ENCODE results near the gene TSSK2.
"Not testable (repeated sequence)": the region's sequence is repeated elsewhere in the genome, so short reads cannot be mapped to it uniquely, and the experiment has no call there.

Gene TSSK2

GRCh38 chr22:19152942-19153883 lies 22.1 kb downstream of the TSSK2 start:
- Histone ChIP-seq H3K9me3 (ENCODE audit: control insufficient read depth, insufficient read depth, low read depth, low read length) (no peaks in the 10 kb centered on the region), H3K4me1 (ENCODE audit: control insufficient read depth, insufficient read depth, low read length) (no peaks in the 10 kb centered on the region), H3K36me3 (ENCODE audit: control insufficient read depth in 2 of 2, insufficient read depth in 1 of 2, low read length in 2 of 2) (no peaks in the 10 kb centered on the region), H3K4me3 (ENCODE audit: low read depth, low read length) (no peak overlapping the region), H3K27ac (ENCODE audit: extremely low read depth, low read depth, low read length) (no peak overlapping the region)
- POLR2A ChIA-PET: interaction anchor here (0.6 to 2.2 kb wide), 4 partner anchors 9 to 1004 kb away, joined by 3 to 7 read pairs (median 4); partner anchors contain the start of genes ESS2 and SLC25A1
- CTCF ChIA-PET: interaction anchor here (3.6 kb wide), 1 partner anchor 8 kb away, joined by 27 read pairs; the partner anchor contains the start of gene ESS2
- TF ChIP-seq ZNF76 (tag by site-specific recombination; IDR thresholded peaks at IDR 0.05; ENCODE audit: borderline replicate concordance, low read depth) (no peak), ZNF121 (tag by site-specific recombination; IDR thresholded peaks at IDR 0.05) (0 out of 2 replicates have a peak, but pooled peaks have one; percentile 43), ZNF707 (tag by site-specific recombination; IDR thresholded peaks at IDR 0.05) (peak; percentile 83)

GRCh38 chr22:19156109-19156508 lies 25.0 kb downstream of the TSSK2 start:
- POLR2A ChIA-PET; H3K9me3 ChIP-seq (ENCODE audit: control insufficient read depth, insufficient read depth, low read depth, low read length): not testable (repeated sequence)
- CTCF ChIA-PET: interaction anchor here (0.6 to 3.6 kb wide), 2 partner anchors 11 to 142 kb away, joined by 3 to 27 read pairs; partner anchors contain the start of gene ESS2

GRCh38 chr22:19158649-19159048 lies 27.5 kb downstream of the TSSK2 start:
- not testable (repeated sequence) for H3K4me1 ChIP-seq (ENCODE audit: control insufficient read depth, insufficient read depth, low read length); H3K27ac ChIP-seq (ENCODE audit: extremely low read depth, low read depth, low read length); H3K36me3 ChIP-seq (ENCODE audit: control insufficient read depth in 2 of 2, insufficient read depth in 1 of 2, low read length in 2 of 2); H3K9me3 ChIP-seq (ENCODE audit: control insufficient read depth, insufficient read depth, low read depth, low read length); H3K4me3 ChIP-seq (ENCODE audit: low read depth, low read length)
- ChIA-PET POLR2A (interaction anchor here (1.3 to 1.7 kb wide), 2 partner anchors 14 to 37 kb away, joined by 3 to 7 read pairs; partner anchors contain the start of genes DGCR2 and ESS2), CTCF (interaction anchor here (0.7 to 3.1 kb wide), 3 partner anchors 10 to 94 kb away, joined by 3 to 17 read pairs (median 4); partner anchors contain the start of gene ESS2)

More at GRCh38 chr22:19156109-19156508, 25.0 kb downstream of the TSSK2 start:
- H3K4me3 ChIP-seq (ENCODE audit: low read depth, low read length); H3K36me3 ChIP-seq (ENCODE audit: control insufficient read depth in 2 of 2, insufficient read depth in 1 of 2, low read length in 2 of 2); H3K4me1 ChIP-seq (ENCODE audit: control insufficient read depth, insufficient read depth, low read length); H3K27ac ChIP-seq (ENCODE audit: extremely low read depth, low read depth, low read length): not testable (repeated sequence)

- ChIA-PET CTCF (no interaction called here), POLR2A (interaction anchor here (0.7 kb wide), 1 partner anchor 132 kb away, joined by 3 read pairs; no protein-coding TSS in a partner anchor)
- no peaks in the 10 kb centered on the region for H3K36me3 ChIP-seq (ENCODE audit: control insufficient read depth in 2 of 2, insufficient read depth in 1 of 2, low read length in 2 of 2)
- H3K4me3 ChIP-seq (ENCODE audit: low read depth, low read length): no peak overlapping the region
- no peaks in the 10 kb centered on the region for H3K9me3 ChIP-seq (ENCODE audit: control insufficient read depth, insufficient read depth, low read depth, low read length)
- no peaks in the 10 kb centered on the region for H3K4me1 ChIP-seq (ENCODE audit: control insufficient read depth, insufficient read depth, low read length)
- no peak overlapping the region for H3K27ac ChIP-seq (ENCODE audit: extremely low read depth, low read depth, low read length)
- TF ChIP-seq ZNF362 (tag by site-specific recombination; IDR thresholded peaks at IDR 0.05) (no peak), AEBP2 (tag by site-specific recombination; IDR thresholded peaks at IDR 0.05; ENCODE audit: borderline replicate concordance) (no peak), ZNF132 (tag by site-specific recombination; IDR thresholded peaks at IDR 0.05; ENCODE audit: borderline replicate concordance) (no peak), ZNF350 (tag by site-specific recombination; IDR thresholded peaks at IDR 0.05) (no peak), ZBTB8A (tag by site-specific recombination; IDR thresholded peaks at IDR 0.05) (no peak)
These were observed 33.3 kb downstream of the TSSK2 start for GRCh38 chr22:19164425-19164824.

GRCh38 chr22:19166421-19166820 lies 35.3 kb downstream of the TSSK2 start:
- ChIA-PET POLR2A (interaction anchor here (1.5 to 1.6 kb wide), 2 partner anchors 12 to 22 kb away, joined by 5 to 9 read pairs; partner anchors contain the start of genes ESS2 and SLC25A1), CTCF (interaction anchor here (0.7 to 1.6 kb wide), 2 partner anchors 13 to 38 kb away, joined by 3 to 4 read pairs; partner anchors contain the start of gene SLC25A1)
- Histone ChIP-seq H3K4me3 (ENCODE audit: low read depth, low read length) (no peak overlapping the region), H3K27ac (ENCODE audit: extremely low read depth, low read depth, low read length) (no peak overlapping the region), H3K4me1 (ENCODE audit: control insufficient read depth, insufficient read depth, low read length) (no peaks in the 10 kb centered on the region), H3K36me3 (ENCODE audit: control insufficient read depth in 2 of 2, insufficient read depth in 1 of 2, low read length in 2 of 2) (no peaks in the 10 kb centered on the region), H3K9me3 (ENCODE audit: control insufficient read depth, insufficient read depth, low read depth, low read length) (no peaks in the 10 kb centered on the region)
- TF ChIP-seq ZFP3 (tag by site-specific recombination; IDR thresholded peaks at IDR 0.05; ENCODE audit: low read depth): no peak
- no peak for TF ChIP-seq ZNF324 (tag by site-specific recombination; IDR thresholded peaks at IDR 0.05)
- no peak for TF ChIP-seq IKZF3 (tag by site-specific recombination; IDR thresholded peaks at IDR 0.05)
- TF ChIP-seq ZNF521 (tag by site-specific recombination; IDR thresholded peaks at IDR 0.05): no peak
- TF ChIP-seq PBX3 (CRISPR knock-in tag; IDR thresholded peaks at IDR 0.05): no peak
- TF ChIP-seq ZNF266 (tag by site-specific recombination; IDR thresholded peaks at IDR 0.05; ENCODE audit: low read depth): no peak
- TF ChIP-seq ZNF121 (tag by site-specific recombination; IDR thresholded peaks at IDR 0.05): no peak
- TF ChIP-seq SCRT1 (tag by site-specific recombination; IDR thresholded peaks at IDR 0.05; ENCODE audit: borderline replicate concordance): no peak
- TF ChIP-seq ZNF529 (tag by site-specific recombination; IDR thresholded peaks at IDR 0.05; ENCODE audit: insufficient replicate concordance): no peak
- no peak for TF ChIP-seq BCL11B (tag by site-specific recombination; IDR thresholded peaks at IDR 0.05; ENCODE audit: low read depth)
- no peak for TF ChIP-seq KLF10 (tag by site-specific recombination; IDR thresholded peaks at IDR 0.05)
